Measurements from ENCODE around the gene TOLLIP.

Gene TOLLIP

GRCh38 chr11:1234771-1235305 lies 74.6 kb downstream of the TOLLIP start:
- TF ChIP-seq CTCF (IDR thresholded peaks at IDR 0.05; ENCODE audit: low read depth, low read length, missing control alignments): no peak
- Histone ChIP-seq H3K36me3 (replicated peaks) (no peaks in the 10 kb centered on the region), H3K27me3 (replicated peaks) (no peaks in the 10 kb centered on the region), H3K27ac (no peak overlapping the region), H3K4me3 (ENCODE audit: low read depth, low read length) (no peak overlapping the region)
- in situ Hi-C loops (cut with HindIII; ENCODE audit: low pct_ligation_motif_present, low sequenced_read_pairs): no loop called here
- no peak for DNase-seq

- no peak for DNase-seq
- Histone ChIP-seq H3K27ac (no peak overlapping the region), H3K27me3 (replicated peaks) (no peaks in the 10 kb centered on the region), H3K4me3 (ENCODE audit: low read depth, low read length) (no peak overlapping the region), H3K36me3 (replicated peaks) (no peaks in the 10 kb centered on the region)
- TF ChIP-seq CTCF (IDR thresholded peaks at IDR 0.05; ENCODE audit: low read depth, low read length, missing control alignments): no peak
- in situ Hi-C loops (cut with HindIII; ENCODE audit: low pct_ligation_motif_present, low sequenced_read_pairs): no loop called here
Measured at GRCh38 chr11:1234054-1234720, 75.2 kb downstream of the TOLLIP start.

- Histone ChIP-seq H3K36me3 (replicated peaks) (no peaks in the 10 kb centered on the region), H3K4me3 (ENCODE audit: low read depth, low read length) (no peak overlapping the region), H3K27me3 (replicated peaks) (no peaks in the 10 kb centered on the region), H3K27ac (no peak overlapping the region)
- TF ChIP-seq CTCF (IDR thresholded peaks at IDR 0.05; ENCODE audit: low read depth, low read length, missing control alignments): peak; percentile 32
- in situ Hi-C loops (cut with HindIII; ENCODE audit: low pct_ligation_motif_present, low sequenced_read_pairs): no loop called here
- DNase-seq: no peak
Measured at GRCh38 chr11:1233351-1234053, 75.9 kb downstream of the TOLLIP start.

GRCh38 chr11:1232883-1233321 lies 76.5 kb downstream of the TOLLIP start:
- no peak overlapping the region for H3K27ac ChIP-seq
- H3K36me3 ChIP-seq (replicated peaks): no peaks in the 10 kb centered on the region
- in situ Hi-C loops (cut with HindIII; ENCODE audit: low pct_ligation_motif_present, low sequenced_read_pairs): no loop called here
- no peaks in the 10 kb centered on the region for H3K27me3 ChIP-seq (replicated peaks)
- no peak for DNase-seq
- TF ChIP-seq CTCF (IDR thresholded peaks at IDR 0.05; ENCODE audit: low read depth, low read length, missing control alignments): no peak
- no peak overlapping the region for H3K4me3 ChIP-seq (ENCODE audit: low read depth, low read length)

GRCh38 chr11:1232021-1232882 lies 77.2 kb downstream of the TOLLIP start:
- in situ Hi-C loops (cut with HindIII; ENCODE audit: low pct_ligation_motif_present, low sequenced_read_pairs): no loop called here
- no peak for TF ChIP-seq CTCF (IDR thresholded peaks at IDR 0.05; ENCODE audit: low read depth, low read length, missing control alignments)

More at GRCh38 chr11:1232021-1232882, 77.2 kb downstream of the TOLLIP start:
- no peaks in the 10 kb centered on the region for H3K36me3 ChIP-seq (replicated peaks)
- H3K27ac ChIP-seq: no peak overlapping the region
- H3K4me3 ChIP-seq (ENCODE audit: low read depth, low read length): no peak overlapping the region
- DNase-seq: no peak
- no peaks in the 10 kb centered on the region for H3K27me3 ChIP-seq (replicated peaks)

All from brain microvascular endothelial cell (primary cell).